Parathyroid adenoma (tissue), 2 donors: ENCODE measurements around the gene PEX11A.

ENCODE experiments used
- H2AFZ ChIP-seq: fragments of 300-600 bp; sonication (generic); one replicate; pipeline ENCODE4 v1.7.0; 2017; ENCODE audit warnings: antibody characterized with exemption, mild to moderate bottlenecking
- H3K27ac ChIP-seq: fragments of 300-600 bp; sonication (generic); one replicate; pipeline ENCODE4 v1.7.0; 2017
- H3K27me3 ChIP-seq: fragments of 300-600 bp; sonication (generic); one replicate; pipeline ENCODE4 v1.7.0; 2017; ENCODE audit warnings: low read length; ENCODE audit not compliant: control insufficient read depth, insufficient read depth
- H3K36me3 ChIP-seq: fragments of 300-600 bp; sonication (generic); one replicate; pipeline ENCODE4 v1.7.0; 2017; ENCODE audit warnings: low read length; ENCODE audit not compliant: control insufficient read depth, insufficient read depth
- H3K4me1 ChIP-seq: fragments of 300-600 bp; sonication (generic); one replicate; pipeline ENCODE4 v1.7.0; 2017; ENCODE audit warnings: control low read depth
- H3K4me2 ChIP-seq: fragments of 300-600 bp; sonication (generic); one replicate; pipeline ENCODE4 v1.7.0; 2017; ENCODE audit warnings: low read length
- H3K4me3 ChIP-seq: fragments of 300-600 bp; sonication (generic); one replicate; pipeline ENCODE4 v1.7.0; 2017; ENCODE audit warnings: low read depth, low read length
- H3K79me2 ChIP-seq: fragments of 300-600 bp; sonication (generic); one replicate; pipeline ENCODE4 v1.7.0; 2017; ENCODE audit warnings: control low read depth
- H3K9ac ChIP-seq: fragments of 300-600 bp; sonication (generic); one replicate; pipeline ENCODE4 v1.7.0; 2017; ENCODE audit warnings: mild to moderate bottlenecking
- H3K9me3 ChIP-seq: fragments of 300-600 bp; sonication (generic); one replicate; pipeline ENCODE4 v1.7.0; 2017; ENCODE audit warnings: low read length; ENCODE audit not compliant: control insufficient read depth
- TF ChIP-seq, protein P1 (sequence below): fragments of 300-600 bp; sonication (generic); IDR thresholded peaks from one replicate; pipeline ENCODE4 v1.7.0; 2017; ENCODE audit warnings: antibody characterized with exemption, mild to moderate bottlenecking
- donor health status: primary hyperparathyroidism.

Gene PEX11A

DNA sequence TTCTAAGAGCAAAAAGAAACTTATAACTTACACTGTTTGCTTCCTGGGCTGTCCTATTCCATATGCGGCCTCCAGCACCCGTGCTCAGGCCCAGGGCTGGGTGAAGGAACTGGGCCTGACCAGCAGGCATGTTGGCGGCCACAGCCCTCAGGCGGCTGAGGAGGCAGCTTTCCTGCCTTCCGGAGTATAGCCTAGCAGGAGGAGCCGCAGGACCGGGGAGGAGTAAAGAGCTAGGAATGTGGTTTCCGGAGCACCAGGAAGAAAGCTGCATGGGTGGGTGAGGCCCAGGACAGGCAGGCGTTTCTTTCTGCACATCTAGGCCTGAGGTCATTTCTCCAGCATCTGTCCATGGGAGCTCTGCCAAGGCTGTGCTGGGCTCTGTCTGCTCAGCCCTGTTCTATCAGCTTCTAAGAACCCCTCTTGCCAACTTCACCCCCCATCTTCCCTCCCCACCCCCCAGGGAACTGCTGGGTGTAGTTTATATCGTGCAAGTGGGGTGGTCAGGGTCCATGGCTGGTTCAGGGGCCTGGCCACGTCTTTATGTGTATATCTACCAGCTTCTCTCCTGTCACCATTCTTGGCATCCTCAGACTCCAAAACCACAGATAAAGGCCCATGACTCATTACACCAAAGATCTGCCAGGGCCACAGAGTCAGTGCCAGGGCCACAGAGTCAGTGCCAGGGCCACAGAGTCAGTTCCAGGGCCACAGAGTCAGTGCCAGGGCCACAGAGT lies 27.5 kb downstream of the PEX11A start:
- Histone ChIP-seq H3K9me3 (no peaks in the 10 kb centered on the region), H3K4me2 (no peak overlapping the region), H2AFZ (no peak overlapping the region), H3K4me1 (peaks cover 4% of the 10 kb centered on the region), H3K79me2 (no peaks in the 10 kb centered on the region), H3K27ac (no peak overlapping the region), H3K4me3 (no peak overlapping the region), H3K9ac (no peak overlapping the region), H3K36me3 (no peaks in the 10 kb centered on the region), H3K27me3 (no peaks in the 10 kb centered on the region)
- TF ChIP-seq, protein P1, sequence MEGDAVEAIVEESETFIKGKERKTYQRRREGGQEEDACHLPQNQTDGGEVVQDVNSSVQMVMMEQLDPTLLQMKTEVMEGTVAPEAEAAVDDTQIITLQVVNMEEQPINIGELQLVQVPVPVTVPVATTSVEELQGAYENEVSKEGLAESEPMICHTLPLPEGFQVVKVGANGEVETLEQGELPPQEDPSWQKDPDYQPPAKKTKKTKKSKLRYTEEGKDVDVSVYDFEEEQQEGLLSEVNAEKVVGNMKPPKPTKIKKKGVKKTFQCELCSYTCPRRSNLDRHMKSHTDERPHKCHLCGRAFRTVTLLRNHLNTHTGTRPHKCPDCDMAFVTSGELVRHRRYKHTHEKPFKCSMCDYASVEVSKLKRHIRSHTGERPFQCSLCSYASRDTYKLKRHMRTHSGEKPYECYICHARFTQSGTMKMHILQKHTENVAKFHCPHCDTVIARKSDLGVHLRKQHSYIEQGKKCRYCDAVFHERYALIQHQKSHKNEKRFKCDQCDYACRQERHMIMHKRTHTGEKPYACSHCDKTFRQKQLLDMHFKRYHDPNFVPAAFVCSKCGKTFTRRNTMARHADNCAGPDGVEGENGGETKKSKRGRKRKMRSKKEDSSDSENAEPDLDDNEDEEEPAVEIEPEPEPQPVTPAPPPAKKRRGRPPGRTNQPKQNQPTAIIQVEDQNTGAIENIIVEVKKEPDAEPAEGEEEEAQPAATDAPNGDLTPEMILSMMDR, result no peak

DNA sequence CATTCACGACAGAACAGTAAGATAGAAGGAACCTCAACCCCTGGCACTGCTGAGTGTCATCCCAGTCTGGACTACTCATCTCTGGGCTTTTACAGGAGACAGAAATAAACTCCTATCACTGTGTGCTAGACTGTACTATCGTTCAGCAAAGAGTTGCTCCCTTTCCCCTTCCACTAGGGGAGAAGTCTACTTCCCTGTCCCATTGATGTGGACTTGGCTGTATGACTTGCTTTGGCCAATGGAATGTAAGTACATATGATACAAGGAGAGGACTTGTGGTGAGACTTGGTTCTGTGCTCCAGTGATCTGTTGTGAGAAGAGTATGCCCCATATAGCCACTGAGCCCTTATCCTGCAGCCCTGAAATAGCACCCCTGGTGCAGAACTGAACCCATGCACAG lies 30.0 kb downstream of the PEX11A start:
- H3K4me3 ChIP-seq, result no peak overlapping the region

DNA sequence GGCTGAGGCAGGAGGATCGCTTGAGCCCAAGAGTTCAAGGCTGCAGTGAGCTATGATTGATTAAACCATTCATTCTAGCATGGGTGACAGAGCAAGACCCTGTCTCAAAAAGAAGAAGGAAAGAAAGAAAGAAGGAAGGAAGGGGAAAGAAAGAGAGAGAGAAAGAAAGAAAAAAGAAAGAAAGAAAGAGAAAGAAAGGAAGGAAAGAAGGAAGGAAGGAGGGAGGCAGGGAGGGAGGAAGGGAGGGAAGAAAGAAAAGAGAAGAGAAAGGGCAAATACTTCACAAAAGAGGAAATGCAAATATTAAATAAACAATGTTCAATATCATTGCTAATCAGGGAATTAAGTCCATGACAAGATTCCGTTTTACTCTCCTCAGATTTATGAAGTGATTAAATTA lies 31.3 kb downstream of the PEX11A start:
- Histone ChIP-seq H3K36me3 (no peaks in the 10 kb centered on the region), H3K9me3 (no peaks in the 10 kb centered on the region), H3K27ac (no peak overlapping the region), H3K4me1 (no peaks in the 10 kb centered on the region), H3K4me2 (no peak overlapping the region), H3K27me3 (no peaks in the 10 kb centered on the region), H3K79me2 (no peaks in the 10 kb centered on the region), H3K9ac (no peak overlapping the region), H3K4me3 (no peak overlapping the region), H2AFZ (no peak overlapping the region)
- TF ChIP-seq, protein P1, result no peak

More for the DNA sequence above, 30.0 kb downstream of the PEX11A start:
- Histone ChIP-seq H3K79me2 (no peaks in the 10 kb centered on the region), H3K4me1 (peaks cover 4% of the 10 kb centered on the region), H3K27me3 (no peaks in the 10 kb centered on the region), H3K27ac (no peak overlapping the region), H2AFZ (no peak overlapping the region), H3K36me3 (no peaks in the 10 kb centered on the region), H3K4me2 (no peak overlapping the region), H3K9me3 (no peaks in the 10 kb centered on the region), H3K9ac (no peak overlapping the region)
- TF ChIP-seq, protein P1, result no peak

DNA sequence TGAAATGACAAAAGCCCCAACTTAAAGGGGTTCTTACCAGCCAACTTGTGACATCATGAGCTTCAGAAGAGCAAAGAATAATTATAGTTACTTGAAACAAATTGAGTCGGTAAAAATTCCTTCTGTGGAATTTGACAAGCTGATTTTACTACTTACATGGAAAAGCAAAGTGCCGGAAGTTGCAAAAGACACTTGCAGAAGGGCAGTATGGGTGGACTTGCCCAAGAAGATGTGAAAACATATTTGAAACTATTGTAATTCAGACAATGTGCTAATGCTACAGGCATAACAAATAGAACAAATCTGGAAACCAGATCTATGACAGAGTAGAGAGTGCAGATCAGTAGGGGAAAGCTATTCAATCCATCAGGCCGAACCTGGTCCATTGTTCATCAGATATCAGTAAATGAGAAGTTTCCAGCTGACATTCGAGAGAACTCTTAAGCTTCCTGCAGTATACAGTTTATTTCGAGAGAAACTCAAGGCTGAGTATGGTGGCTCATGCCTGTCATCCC lies 32.8 kb downstream of the PEX11A start:
- TF ChIP-seq, protein P1, result no peak

More for the DNA sequence above, 32.8 kb downstream of the PEX11A start:
- Histone ChIP-seq H2AFZ (no peak overlapping the region), H3K4me3 (no peak overlapping the region), H3K9me3 (no peaks in the 10 kb centered on the region), H3K79me2 (no peaks in the 10 kb centered on the region), H3K27ac (no peak overlapping the region), H3K9ac (no peak overlapping the region), H3K4me2 (no peak overlapping the region), H3K4me1 (no peaks in the 10 kb centered on the region), H3K36me3 (no peaks in the 10 kb centered on the region), H3K27me3 (no peaks in the 10 kb centered on the region)
